Keratinocyte (primary cell): Measurements from ENCODE around the gene IQCF2. TPM values are rescaled to one million over a fixed set of nuclear protein-coding genes. Genes with fewer than 3 reads are reported as not detected.

Experiments
- DNase-seq: peaks from one replicate; pipeline ENCODE4 v3.0.0-alpha.2; 2011; ENCODE audit warnings: low read depth, missing footprints, low spot score
- FAIRE-seq: peaks from 2 replicates; lab custom pipeline; 2011; peaks lifted over from hg19 to GRCh38; lab: Jason Lieb, UNC
- H2AFZ ChIP-seq: 2 replicates; pipeline ENCODE4 v1.6.0; 2012; ENCODE audit warnings: low read length, control low read depth, inconsistent platforms; ENCODE audit not compliant: control insufficient read depth
- H3K27ac ChIP-seq: 2 replicates; pipeline ENCODE4 v1.5.1; 2011; ENCODE audit warnings: low read length; ENCODE audit not compliant: control insufficient read depth, insufficient read depth
- H3K27me3 ChIP-seq: 3 replicates; pipeline ENCODE4 v1.6.0; 2011; ENCODE audit warnings: low read length; ENCODE audit not compliant: control insufficient read depth, insufficient read depth; ENCODE audit errors: extremely low read depth
- H3K36me3 ChIP-seq, 2 experiments: 2 replicates in 1 of 2; 3 replicates in 1 of 2; pipeline ENCODE4 v1.5.1; 2011; ENCODE audit warnings: low read length in 2 of 2, mild to moderate bottlenecking in 1 of 2; ENCODE audit not compliant: control insufficient read depth in 2 of 2, insufficient read depth in 2 of 2; ENCODE audit errors: extremely low read depth in 1 of 2
- H3K4me1 ChIP-seq: 3 replicates; pipeline ENCODE4 v1.5.1; 2011; ENCODE audit warnings: low read length; ENCODE audit not compliant: control insufficient read depth, insufficient read depth; ENCODE audit errors: extremely low read depth
- H3K4me2 ChIP-seq: 3 replicates; pipeline ENCODE4 v1.6.0; 2011; ENCODE audit warnings: low read depth, low read length; ENCODE audit not compliant: control insufficient read depth, insufficient read depth; ENCODE audit errors: extremely low read depth
- H3K4me3 ChIP-seq, 3 experiments: fragments of 200-600 bp in 1 of 3; sonication (generic) in 1 of 3; 2 replicates in 2 of 3; 3 replicates in 1 of 3; pipeline ENCODE4 v1.5.1; 2011 to 2016; ENCODE audit warnings: low read length in 3 of 3, mild to moderate bottlenecking in 3 of 3, control low read depth in 2 of 3, inconsistent platforms in 1 of 3, low read depth in 1 of 3, mixed read lengths in 1 of 3, mixed run types in 1 of 3, moderate library complexity in 1 of 3; ENCODE audit not compliant: control insufficient read depth in 2 of 3, insufficient read depth in 2 of 3; ENCODE audit errors: extremely low read depth in 1 of 3
- H3K79me2 ChIP-seq: 2 replicates; pipeline ENCODE4 v1.6.0; 2012; ENCODE audit warnings: low read length; ENCODE audit not compliant: control insufficient read depth, insufficient read depth
- H3K9ac ChIP-seq: 3 replicates; pipeline ENCODE4 v1.6.0; 2011; ENCODE audit warnings: low read length; ENCODE audit not compliant: control insufficient read depth, insufficient read depth; ENCODE audit errors: extremely low read depth
- H3K9me1 ChIP-seq: 3 replicates; pipeline ENCODE4 v1.6.0; 2011; ENCODE audit warnings: low read length; ENCODE audit not compliant: control insufficient read depth, insufficient read depth; ENCODE audit errors: extremely low read depth
- H3K9me3 ChIP-seq: 2 replicates; pipeline ENCODE4 v1.5.1; 2012; ENCODE audit warnings: low read depth, low read length; ENCODE audit not compliant: control insufficient read depth
- H4K20me1 ChIP-seq: 3 replicates; pipeline ENCODE4 v1.6.0; 2011; ENCODE audit warnings: low read length; ENCODE audit not compliant: control insufficient read depth, insufficient read depth; ENCODE audit errors: extremely low read depth
- CTCF ChIP-seq, 3 experiments: IDR thresholded peaks in 1 of 3; conservative IDR thresholded peaks in 1 of 3; optimal IDR thresholded peaks in 1 of 3; 2 replicates in 2 of 3; 3 replicates in 1 of 3; pipeline versions ENCODE3 to v1.5.1; 2011; ENCODE audit warnings: low read length in 3 of 3, mild to moderate bottlenecking in 3 of 3, moderate library complexity in 2 of 3, control low read depth in 1 of 3, inconsistent platforms in 1 of 3; ENCODE audit not compliant: insufficient read depth in 2 of 3; ENCODE audit errors: extremely low read depth in 1 of 3
- EZH2 ChIP-seq: IDR thresholded peaks from one replicate; pipeline ENCODE4 v1.6.1; 2012; ENCODE audit warnings: inconsistent platforms, mild to moderate bottlenecking, low read length, moderate library complexity
- dilution Hi-C: fragments of 300-500 bp; cut with MboI; formaldehyde crosslinking; loops from one replicate; pipeline ENCODE4 v1.7.0; 2020; ENCODE audit warnings: low sequenced_read_pairs; ENCODE audit not compliant: extremely low pct_ligation_motif_present
- polyA plus RNA-seq, 5 experiments: library from polyadenylated mRNA; depleted of rRNA in 3 of 5; stranded (reverse) in 3 of 5; stranded (forward) in 1 of 5; unstranded in 1 of 5; fragments of >200 nt; gene quantifications; 1 replicate in 1 of 5; 2 replicates in 3 of 5; 3 replicates in 1 of 5; pipeline versions ENCODE4 v1.2.1 to v1.2.3, GENCODE V29; 2011 to 2012; ENCODE audit warnings: missing spikeins in 2 of 5, low read depth in 1 of 5, low replicate concordance in 1 of 5

Gene IQCF2
- polyA plus RNA-seq, 1 donor (not counting 4 experiments of a cell fraction or from before 2014, with no cell fraction given) = not detected

DNA sequence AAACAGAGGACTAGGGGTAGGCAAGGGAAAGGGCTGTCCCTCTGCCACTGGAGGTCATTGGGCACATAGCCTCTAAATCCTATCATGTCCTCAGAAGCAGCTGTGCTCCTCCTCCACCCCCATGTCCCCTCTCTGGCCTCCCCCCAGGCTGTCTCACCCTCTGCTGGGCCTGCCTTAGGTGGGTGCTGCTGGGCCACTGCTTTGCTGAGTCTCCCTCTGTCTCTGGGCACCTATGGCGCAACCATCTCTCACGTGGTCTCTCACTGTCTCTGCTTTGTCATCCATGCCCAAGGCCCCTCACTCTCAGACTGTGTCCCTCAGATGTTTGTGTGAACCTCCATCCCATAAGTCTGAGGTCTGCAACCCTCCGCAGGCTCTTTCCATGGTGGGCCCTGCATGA is 47.4 kb upstream of the IQCF2 start:
- Histone ChIP-seq H3K4me1 (no peaks in the 10 kb centered on the region), H2AFZ (no peak overlapping the region), H3K27ac (no peak overlapping the region), H3K9ac (no peak overlapping the region), H3K79me2 (no peaks in the 10 kb centered on the region), H3K27me3 (no peaks in the 10 kb centered on the region), H3K36me3 (no peaks in the 10 kb centered on the region), H3K9me3 (no peaks in the 10 kb centered on the region), H3K4me2 (no peak overlapping the region), H3K4me3 (no peak overlapping the region), H3K9me1 (no peaks in the 10 kb centered on the region), H4K20me1 (no peaks in the 10 kb centered on the region)
- FAIRE-seq (no peak), DNase-seq (no peak)
- no peak for TF ChIP-seq EZH2
- TF ChIP-seq CTCF (optimal IDR thresholded peaks at IDR 0.05 in 1 of 3, IDR thresholded peaks at IDR 0.05 in 1 of 3, conservative IDR thresholded peaks at IDR 0.05 in 1 of 3; ENCODE audit: extremely low read depth in 1 of 3, insufficient read depth in 2 of 3, low read length in 3 of 3) = no peak
- dilution Hi-C loops = no loop called here

- TF ChIP-seq EZH2 = no peak
- no peak for TF ChIP-seq CTCF (optimal IDR thresholded peaks at IDR 0.05 in 1 of 3, IDR thresholded peaks at IDR 0.05 in 1 of 3, conservative IDR thresholded peaks at IDR 0.05 in 1 of 3; ENCODE audit: extremely low read depth in 1 of 3, insufficient read depth in 2 of 3, low read length in 3 of 3)
- Histone ChIP-seq H3K9me1 (no peaks in the 10 kb centered on the region), H3K4me3 (no peak overlapping the region), H3K27ac (no peak overlapping the region), H3K79me2 (no peaks in the 10 kb centered on the region), H3K4me2 (no peak overlapping the region), H3K9ac (no peak overlapping the region), H3K27me3 (peaks cover 5% of the 10 kb centered on the region), H3K4me1 (no peaks in the 10 kb centered on the region), H3K36me3 (no peaks in the 10 kb centered on the region), H2AFZ (no peak overlapping the region), H4K20me1 (no peaks in the 10 kb centered on the region), H3K9me3 (no peaks in the 10 kb centered on the region)
- dilution Hi-C loops = no loop called here
- DNase-seq = no peak
- FAIRE-seq = no peak
Observed at GRCh38 chr3:51815614-51816013, 45.8 kb upstream of the IQCF2 start.
